K562 (cell line): ENCODE measurements around the gene POLR2J. TPM values are rescaled to one million over a fixed set of nuclear protein-coding genes. Genes with fewer than 3 reads are reported as not detected.
A peak's percentile ranks its signal among the peaks of the same experiment; 100 is the strongest.

Experiments used
- ATAC-seq: fragments of 200-7000 bp; cut with Tn5 transposase; 3 replicates; pipeline ENCODE4 v1.9.1; 2020; ENCODE audit warnings: moderate library complexity
- BruUV-seq: library from RNA; stranded (reverse); fragments of 400-500 nt; replicated peaks from 2 replicates; lab custom pipeline; 2021; lab: Mats Ljungman, UMichigan
- CTCF ChIA-PET: fragments of 300-600 bp; formaldehyde crosslinking; extraction: SDS; loops from one replicate; lab custom pipeline; 2021; ENCODE audit warnings: low intra/inter-chr PET ratio; lab: Yijun Ruan, JAX
- POLR2A ChIA-PET: fragments of 300-600, 350-650 bp; sonication (Branson Sonifier 250); formaldehyde crosslinking; extraction: SDS; loops from one replicate; lab custom pipeline; 2021; ENCODE audit warnings: antibody characterized with exemption, inconsistent platforms; lab: Yijun Ruan, JAX
- DNase-seq, 4 experiments: peaks; one replicate each; pipeline versions ENCODE4 v3.0.0 to v3.0.0-alpha.2; 2011 to 2018; ENCODE audit warnings: low spot score in 3 of 4, mixed read lengths in 3 of 4; ENCODE audit errors: extremely low read depth in 1 of 4
- FAIRE-seq: peaks from 2 replicates; lab custom pipeline; 2011; peaks lifted over from hg19 to GRCh38; lab: Jason Lieb, UNC
- H2AFZ ChIP-seq: 2 replicates; pipeline ENCODE4 v1.6.0; 2011; ENCODE audit warnings: low read depth, low read length, control low read depth, inconsistent platforms
- H3K27ac ChIP-seq: fragments of 200-600 bp; 3 replicates; pipeline ENCODE4 v1.8.0; 2011; ENCODE audit warnings: low read depth, mild to moderate bottlenecking, control low read depth, inconsistent platforms, low read length, moderate library complexity, mixed read lengths; ENCODE audit errors: extremely low read depth
- H3K27me3 ChIP-seq, 2 experiments: fragments of 300-600 bp in 1 of 2; 2 replicates in 1 of 2; 3 replicates in 1 of 2; pipeline versions ENCODE4 v1.6.0 to v1.8.0; 2011; ENCODE audit warnings: inconsistent platforms in 2 of 2, low read length in 2 of 2, mild to moderate bottlenecking in 1 of 2, mixed read lengths in 1 of 2, moderate library complexity in 1 of 2; ENCODE audit not compliant: control insufficient read depth in 2 of 2, insufficient read depth in 2 of 2
- H3K36me3 ChIP-seq: fragments of 300-600 bp; 3 replicates; pipeline ENCODE4 v1.8.0; 2011; ENCODE audit warnings: mild to moderate bottlenecking, low read length, inconsistent platforms; ENCODE audit not compliant: control insufficient read depth, insufficient read depth
- H3K4me1 ChIP-seq, 2 experiments: fragments of 200-600 bp in 1 of 2; replicated peaks in 1 of 2; 2 replicates in 1 of 2; 3 replicates in 1 of 2; pipeline versions ENCODE4 v1.5.1 to v1.8.0; 2011; ENCODE audit warnings: inconsistent platforms in 2 of 2, low read length in 2 of 2, mild to moderate bottlenecking in 1 of 2, mixed read lengths in 1 of 2, moderate library complexity in 1 of 2; ENCODE audit not compliant: control insufficient read depth in 2 of 2, insufficient read depth in 2 of 2
- H3K4me2 ChIP-seq: 2 replicates; pipeline ENCODE4 v1.6.1; 2011; ENCODE audit warnings: low read length, control low read depth, inconsistent platforms, mixed read lengths; ENCODE audit not compliant: insufficient read depth
- H3K4me3 ChIP-seq: fragments of 200-600 bp; sonication (generic), shearing (Covaris generic); 2 replicates; pipeline ENCODE4 v1.5.1; 2016; ENCODE audit warnings: control low read depth, inconsistent platforms
- H3K79me2 ChIP-seq: fragments of 200-600 bp; 3 replicates; pipeline ENCODE4 v1.8.0; 2011; ENCODE audit warnings: low read length, inconsistent platforms; ENCODE audit not compliant: control insufficient read depth, insufficient read depth
- H3K9ac ChIP-seq, 2 experiments: 2 replicates each; pipeline versions ENCODE4 v1.6.0 to v1.6.1; 2011; ENCODE audit warnings: low read depth in 2 of 2, low read length in 2 of 2, control low read depth in 1 of 2, inconsistent platforms in 1 of 2, mild to moderate bottlenecking in 1 of 2, mixed read lengths in 1 of 2; ENCODE audit not compliant: insufficient read depth in 1 of 2
- H3K9me1 ChIP-seq: one replicate; pipeline ENCODE4 v1.6.0; 2011; ENCODE audit warnings: inconsistent platforms, mild to moderate bottlenecking, low read length, moderate library complexity; ENCODE audit not compliant: control insufficient read depth, insufficient read depth
- H3K9me3 ChIP-seq: replicated peaks from 2 replicates; pipeline ENCODE4 v1.5.1; 2011; ENCODE audit warnings: low read depth, low read length, inconsistent platforms; ENCODE audit not compliant: control insufficient read depth, insufficient read depth
- H4K20me1 ChIP-seq: replicated peaks from 2 replicates; pipeline ENCODE4 v1.6.1; 2011; ENCODE audit warnings: low read length, inconsistent platforms, mixed read lengths; ENCODE audit not compliant: control insufficient read depth, insufficient read depth
- ATF7 ChIP-seq: fragments of 450-650 bp; IDR thresholded peaks from 2 replicates; pipeline ENCODE4 v1.7.1; 2014; ENCODE audit warnings: mild to moderate bottlenecking, moderate library complexity
- CBX5 ChIP-seq: IDR thresholded peaks from 2 replicates; pipeline ENCODE4 v1.6.1; 2014; ENCODE audit warnings: low read depth, borderline replicate concordance
- COPS2 ChIP-seq: fragments of 450-650 bp; conservative IDR thresholded peaks from 2 replicates; pipeline ENCODE4 v1.6.1; 2016; ENCODE audit warnings: mild to moderate bottlenecking, moderate library complexity
- CSDE1 ChIP-seq, 2 experiments: fragments of 450-650 bp; IDR thresholded peaks; 2 replicates each; pipeline ENCODE4 v1.6.1; 2016; ENCODE audit warnings: mild to moderate bottlenecking in 1 of 2
- CTBP1 ChIP-seq: fragments of 450-650 bp; IDR thresholded peaks from 2 replicates; pipeline ENCODE4 v1.6.1; 2016; ENCODE audit warnings: borderline replicate concordance
- ETS2 ChIP-seq: IDR thresholded peaks from 2 replicates; pipeline ENCODE4 v1.6.1; 2016; ENCODE audit warnings: borderline replicate concordance, missing genetic modification characterization, mild to moderate bottlenecking, moderate library complexity, missing compliant biosample characterization; ENCODE audit not compliant: poor library complexity, severe bottlenecking
- ETV5 ChIP-seq: sonication (generic); formaldehyde crosslinking; IDR thresholded peaks from 2 replicates; pipeline ENCODE4 v1.4.0; 2020; ENCODE audit warnings: low read depth, mild to moderate bottlenecking, missing genetic modification reagents
- FOXK1 ChIP-seq: sonication (generic); formaldehyde crosslinking; IDR thresholded peaks from 2 replicates; pipeline ENCODE4 v1.8.0; 2022; ENCODE audit warnings: missing genetic modification reagents, mild to moderate bottlenecking, borderline replicate concordance
- GABPB2 ChIP-seq: fragments of 250-450 bp; sonication (Bioruptor Pico); conservative IDR thresholded peaks from 2 replicates; pipeline ENCODE4 v1.5.1; 2021; ENCODE audit warnings: mild to moderate bottlenecking
- HDGF ChIP-seq: fragments of 450-650 bp; IDR thresholded peaks from 2 replicates; pipeline ENCODE4 v1.6.1; 2016
- KLF1 ChIP-seq: fragments of 450-650 bp; IDR thresholded peaks from 2 replicates; pipeline ENCODE4 v1.6.1; 2016; ENCODE audit warnings: missing genetic modification characterization, missing compliant biosample characterization
- LARP7 ChIP-seq: fragments of 450-650 bp; IDR thresholded peaks from 2 replicates; pipeline ENCODE4 v1.6.1; 2016
- NCOA4 ChIP-seq: fragments of 450-650 bp; IDR thresholded peaks from 2 replicates; pipeline ENCODE4 v1.6.1; 2018; ENCODE audit warnings: mild to moderate bottlenecking; ENCODE audit not compliant: partially characterized antibody
- SMARCA5 ChIP-seq: fragments of 450-650 bp; IDR thresholded peaks from 2 replicates; pipeline ENCODE4 v1.6.1; 2016
- ZC3H8 ChIP-seq: fragments of 450-650 bp; IDR thresholded peaks from 2 replicates; pipeline ENCODE4 v1.6.1; 2017
- ZNF583 ChIP-seq: fragments of 250-450 bp; sonication (Bioruptor Pico); IDR thresholded peaks from 2 replicates; pipeline ENCODE4 v1.4.0; 2020
- ZNF699 ChIP-seq: fragments of 250-450 bp; sonication (Bioruptor Pico); IDR thresholded peaks from 2 replicates; pipeline ENCODE4 v1.8.0; 2021; ENCODE audit warnings: mild to moderate bottlenecking, moderate library complexity; ENCODE audit not compliant: insufficient replicate concordance
- WGBS: fragments of 100-300 bp; shearing (Covaris generic); methylation state at CpG from one replicate; pipeline ENCODE4 v1.1.6; 2016; ENCODE audit warnings: low coverage, mixed read lengths; ENCODE audit not compliant: insufficient coverage; ENCODE audit errors: missing lambda C conversion rate; 5-methylcytosine and 5-hydroxymethylcytosine counted together
- in situ Hi-C: fragments of 300-500 bp; cut with MboI; formaldehyde crosslinking; loops from 4 replicates; pipeline ENCODE4 v1.15.0; 2018; ENCODE audit warnings: inconsistent platforms, mixed read lengths
- intact Hi-C: fragments of 100-400 bp; cut with micrococcal nuclease; formaldehyde crosslinking; loops from 2 replicates; pipeline ENCODE4 v1.14.2; 2022
- polyA plus RNA-seq, 8 experiments: library from polyadenylated mRNA; depleted of rRNA in 4 of 8; stranded (reverse) in 5 of 8; unstranded in 3 of 8; fragments of >200 nt; fragmentation: Nextera tagmentation in 2 of 8; fragmentation: Illumina TruSeq in 1 of 8; extraction: Ambion mirVana in 2 of 8; extraction: Trizol in 1 of 8; gene quantifications; 2 replicates each; pipeline versions ENCODE4 v1.2.1 to v1.2.3, GENCODE V29; 2011 to 2014; ENCODE audit warnings: inconsistent platforms in 1 of 8, missing spikeins in 1 of 8
- total RNA-seq, 7 experiments: library from RNA; depleted of rRNA in 6 of 7; stranded (reverse); fragments of >200 nt in 6 of 7; fragmentation: Illumina TruSeq in 2 of 7; extraction: Trizol in 2 of 7; gene quantifications; 2 replicates each; pipeline versions ENCODE4 v1.2.1 to v1.2.3, GENCODE V29; 2011 to 2021; ENCODE audit warnings: low replicate concordance in 1 of 7
- TF ChIP-seq, protein P1 (sequence below): IDR thresholded peaks from 2 replicates; pipeline ENCODE4 v1.6.1; 2016; ENCODE audit warnings: missing genetic modification characterization, missing compliant biosample characterization
- TF ChIP-seq, protein P2 (sequence below): fragments of 450-650 bp; formaldehyde crosslinking; IDR thresholded peaks from 2 replicates; pipeline ENCODE4 v1.4.0; 2020; ENCODE audit warnings: mild to moderate bottlenecking, moderate library complexity
- TF ChIP-seq, protein P3 (sequence below): fragments of 450-650 bp; formaldehyde crosslinking; conservative IDR thresholded peaks from 2 replicates; pipeline ENCODE4 v1.4.0; 2022; ENCODE audit warnings: mild to moderate bottlenecking, missing genetic modification characterization

Gene POLR2J
- total and polyA plus RNA-seq, 9 of the 15 experiments (the other 6 are each of a cell fraction or from before 2014, with no cell fraction given), result 32.3 to 220 (median 113) TPM

DNA sequence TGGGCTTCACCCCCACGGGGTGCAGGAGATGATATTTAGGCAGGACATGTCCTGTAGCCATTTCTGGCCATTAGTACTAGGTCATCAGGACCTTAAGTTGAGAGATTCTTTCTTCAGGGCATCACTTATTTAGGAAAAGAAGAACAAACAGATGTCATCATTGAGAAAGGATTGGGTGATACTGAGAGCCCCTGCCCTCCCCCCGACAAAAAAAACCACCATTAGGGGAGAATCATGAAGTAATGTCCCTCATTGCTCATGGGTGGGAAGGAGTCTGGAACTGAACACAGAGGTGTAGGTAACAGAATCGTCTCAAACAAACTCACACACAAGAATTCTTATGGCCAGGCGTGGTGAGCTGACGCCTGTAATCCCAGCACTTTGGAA, 51.7 kb downstream of the POLR2J start:
- CTCF ChIA-PET, result no interaction called here

More for the DNA sequence above, 51.7 kb downstream of the POLR2J start:
- DNase-seq (no peak), ATAC-seq (no peak), FAIRE-seq (no peak)
- Histone ChIP-seq H3K4me2 (no peak overlapping the region), H3K9me1 (peaks cover 3% of the 10 kb centered on the region), H3K9me3 (no peaks in the 10 kb centered on the region), H4K20me1 (no peaks in the 10 kb centered on the region), H3K79me2 (no peaks in the 10 kb centered on the region), H3K4me1 (peaks cover 10 to 43% of the 10 kb centered on the region in 2 experiments), H3K9ac (peak overlapping the region in 1 of 2 experiments; percentile 31; a peak in 1 of 4 replicates), H3K36me3 (peaks cover 51% of the 10 kb centered on the region), H3K4me3 (no peak overlapping the region), H3K27me3 (no peaks in the 10 kb centered on the region), H3K27ac (no peak overlapping the region), H2AFZ (no peak overlapping the region)
- WGBS, result 84% methylated on average over 5 of the region's 5 CpGs
- no TSS peak for BruUV-seq
- intact Hi-C loops (no loop called here), in situ Hi-C loops (no loop called here)
- TF ChIP-seq, protein P1, sequence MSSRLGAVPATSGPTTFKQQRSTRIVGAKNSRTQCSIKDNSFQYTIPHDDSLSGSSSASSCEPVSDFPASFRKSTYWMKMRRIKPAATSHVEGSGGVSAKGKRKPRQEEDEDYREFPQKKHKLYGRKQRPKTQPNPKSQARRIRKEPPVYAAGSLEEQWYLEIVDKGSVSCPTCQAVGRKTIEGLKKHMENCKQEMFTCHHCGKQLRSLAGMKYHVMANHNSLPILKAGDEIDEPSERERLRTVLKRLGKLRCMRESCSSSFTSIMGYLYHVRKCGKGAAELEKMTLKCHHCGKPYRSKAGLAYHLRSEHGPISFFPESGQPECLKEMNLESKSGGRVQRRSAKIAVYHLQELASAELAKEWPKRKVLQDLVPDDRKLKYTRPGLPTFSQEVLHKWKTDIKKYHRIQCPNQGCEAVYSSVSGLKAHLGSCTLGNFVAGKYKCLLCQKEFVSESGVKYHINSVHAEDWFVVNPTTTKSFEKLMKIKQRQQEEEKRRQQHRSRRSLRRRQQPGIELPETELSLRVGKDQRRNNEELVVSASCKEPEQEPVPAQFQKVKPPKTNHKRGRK, result no peak
- TF ChIP-seq CBX5 (no peak), KLF1 (tag) (no peak), FOXK1 (CRISPR knock-in tag) (no peak), ZNF583 (CRISPR knock-in tag) (no peak), NCOA4 (no peak), LARP7 (no peak), HDGF (no peak), COPS2 (no peak), ETS2 (tag) (no peak), ZNF699 (CRISPR knock-in tag) (no peak), GABPB2 (CRISPR knock-in tag) (no peak), SMARCA5 (no peak), ETV5 (CRISPR knock-in tag) (no peak), ZC3H8 (no peak), ATF7 (no peak), CTBP1 (no peak), CSDE1 (IDR thresholded peaks at IDR 0.05) (no peak)
- TF ChIP-seq, protein P2, sequence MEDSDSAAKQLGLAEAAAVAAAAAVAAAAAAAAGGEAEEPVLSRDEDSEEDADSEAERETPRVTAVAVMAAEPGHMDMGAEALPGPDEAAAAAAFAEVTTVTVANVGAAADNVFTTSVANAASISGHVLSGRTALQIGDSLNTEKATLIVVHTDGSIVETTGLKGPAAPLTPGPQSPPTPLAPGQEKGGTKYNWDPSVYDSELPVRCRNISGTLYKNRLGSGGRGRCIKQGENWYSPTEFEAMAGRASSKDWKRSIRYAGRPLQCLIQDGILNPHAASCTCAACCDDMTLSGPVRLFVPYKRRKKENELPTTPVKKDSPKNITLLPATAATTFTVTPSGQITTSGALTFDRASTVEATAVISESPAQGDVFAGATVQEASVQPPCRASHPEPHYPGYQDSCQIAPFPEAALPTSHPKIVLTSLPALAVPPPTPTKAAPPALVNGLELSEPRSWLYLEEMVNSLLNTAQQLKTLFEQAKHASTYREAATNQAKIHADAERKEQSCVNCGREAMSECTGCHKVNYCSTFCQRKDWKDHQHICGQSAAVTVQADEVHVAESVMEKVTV (CRISPR knock-in tag), result no peak
- TF ChIP-seq, protein P3, sequence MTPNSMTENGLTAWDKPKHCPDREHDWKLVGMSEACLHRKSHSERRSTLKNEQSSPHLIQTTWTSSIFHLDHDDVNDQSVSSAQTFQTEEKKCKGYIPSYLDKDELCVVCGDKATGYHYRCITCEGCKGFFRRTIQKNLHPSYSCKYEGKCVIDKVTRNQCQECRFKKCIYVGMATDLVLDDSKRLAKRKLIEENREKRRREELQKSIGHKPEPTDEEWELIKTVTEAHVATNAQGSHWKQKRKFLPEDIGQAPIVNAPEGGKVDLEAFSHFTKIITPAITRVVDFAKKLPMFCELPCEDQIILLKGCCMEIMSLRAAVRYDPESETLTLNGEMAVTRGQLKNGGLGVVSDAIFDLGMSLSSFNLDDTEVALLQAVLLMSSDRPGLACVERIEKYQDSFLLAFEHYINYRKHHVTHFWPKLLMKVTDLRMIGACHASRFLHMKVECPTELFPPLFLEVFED, result no peak
- POLR2A ChIA-PET, result interaction anchor here (0.9 to 1.6 kb wide), 2 partner anchors 10 to 11 kb away, joined by 3 to 4 read pairs; no protein-coding TSS in a partner anchor
